Prostate gland (tissue), 2 donors: ENCODE measurements around the gene MTHFR. TPM values are rescaled to one million over a fixed set of nuclear protein-coding genes. Genes with fewer than 3 reads are reported as not detected.

Source experiments
- DNase-seq: peaks from one replicate; pipeline ENCODE4 v3.0.0-alpha.2; 2019; ENCODE audit warnings: low spot score
- H3K27ac ChIP-seq, 2 donors: fragments of 200-600 bp; sonication (generic); 2 replicates each; pipeline ENCODE4 v1.5.1; 2017 to 2019
- H3K27me3 ChIP-seq: fragments of 200-600 bp; sonication (generic); replicated peaks from 2 replicates; pipeline ENCODE4 v1.5.1; 2019; ENCODE audit not compliant: insufficient read depth
- H3K36me3 ChIP-seq, 2 donors: fragments of 200-600 bp; sonication (generic); 1 replicate in 1 of 2; 2 replicates in 1 of 2; pipeline versions ENCODE4 v1.5.1 to v1.8.1; 2017 to 2019
- H3K4me1 ChIP-seq: fragments of 200-600 bp; sonication (generic); replicated peaks from 2 replicates; pipeline ENCODE4 v1.5.1; 2019
- H3K4me3 ChIP-seq, 2 donors: fragments of 200-600 bp; sonication (generic); 2 replicates each; pipeline ENCODE4 v1.5.1; 2017 to 2019
- H3K9me3 ChIP-seq: fragments of 200-600 bp; sonication (generic); 2 replicates; pipeline ENCODE4 v1.5.1; 2017
- POLR2A ChIP-seq: fragments of 450-650 bp; IDR thresholded peaks from one replicate; pipeline ENCODE4 v1.6.1; 2016; ENCODE audit warnings: antibody characterized with exemption, mild to moderate bottlenecking
- POLR2AphosphoS5 ChIP-seq: sonication (generic); formaldehyde crosslinking; IDR thresholded peaks from one replicate; pipeline ENCODE4 v1.6.1; 2017; ENCODE audit warnings: antibody characterized with exemption
- WGBS: methylation state at CpG from one replicate; pipeline ENCODE4 v1.1.5; 2018; 5-methylcytosine and 5-hydroxymethylcytosine counted together
- intact Hi-C: fragments of 100-400 bp; cut with DNase I; formaldehyde crosslinking; loops from one replicate; pipeline ENCODE4 v1.14.2; 2022
- total RNA-seq, 2 donors: library from RNA; depleted of rRNA; stranded (reverse); fragments of >200 nt; gene quantifications; one replicate each; pipeline ENCODE4 v1.1.0, GENCODE V29; 2016
- TF ChIP-seq, protein P1 (sequence below), 4 experiments: fragments of 200-600 bp in 2 of 4; fragments of 450-650 bp in 2 of 4; sonication (generic) in 2 of 4; IDR thresholded peaks; 1 replicate in 3 of 4; 2 replicates in 1 of 4; pipeline ENCODE4 v1.5.1; 2016 to 2019; ENCODE audit warnings: antibody characterized with exemption in 4 of 4, mild to moderate bottlenecking in 2 of 4, moderate library complexity in 2 of 4

MTHFR gene
- total RNA-seq, 2 donors from 2014 or later = 27.6 to 75.0 TPM

DNA sequence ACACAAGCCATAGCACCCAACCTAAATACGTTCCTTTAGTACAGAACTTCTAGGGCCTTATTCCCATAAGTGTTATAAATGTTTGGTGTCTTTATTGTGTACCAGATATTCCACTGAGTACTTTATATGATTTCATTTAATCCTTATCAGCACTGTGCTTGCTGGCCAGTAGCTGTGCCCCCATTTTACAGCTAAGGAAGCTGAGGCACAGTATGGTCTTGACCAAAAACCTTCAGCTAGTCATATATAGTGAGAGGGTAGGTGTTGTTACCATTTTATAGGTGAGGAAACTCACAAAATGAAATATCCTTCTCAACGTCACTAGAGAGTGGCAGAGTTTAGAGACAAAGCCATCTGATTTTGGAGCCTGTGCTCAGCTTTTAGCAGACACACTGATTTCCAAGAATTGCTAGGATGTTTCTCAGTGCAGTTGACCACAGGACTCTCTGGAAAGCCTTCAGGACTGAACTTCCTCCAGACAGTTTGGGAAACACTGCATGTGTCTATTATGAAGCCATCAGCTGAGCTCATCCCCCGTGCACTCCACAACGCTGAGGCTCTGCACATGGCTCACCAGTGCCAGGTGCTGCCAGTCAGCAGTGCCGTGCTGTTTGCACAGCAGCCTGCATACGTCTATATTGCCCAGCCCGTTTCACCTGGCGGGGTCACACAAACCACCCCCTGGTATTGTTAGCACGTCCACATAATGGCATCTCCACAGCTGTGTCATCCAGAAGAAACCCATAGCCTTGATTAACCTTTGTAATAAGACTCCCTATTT lies 26.4 kb upstream of the MTHFR start:
- Histone ChIP-seq H3K4me1 (no peaks in the 10 kb centered on the region), H3K4me3 (no peak overlapping the region), H3K9me3 (no peaks in the 10 kb centered on the region), H3K36me3 (peaks cover 32 to 43% of the 10 kb centered on the region in 2 donors), H3K27ac (no peak overlapping the region), H3K27me3 (no peaks in the 10 kb centered on the region)
- TF ChIP-seq, protein P1, sequence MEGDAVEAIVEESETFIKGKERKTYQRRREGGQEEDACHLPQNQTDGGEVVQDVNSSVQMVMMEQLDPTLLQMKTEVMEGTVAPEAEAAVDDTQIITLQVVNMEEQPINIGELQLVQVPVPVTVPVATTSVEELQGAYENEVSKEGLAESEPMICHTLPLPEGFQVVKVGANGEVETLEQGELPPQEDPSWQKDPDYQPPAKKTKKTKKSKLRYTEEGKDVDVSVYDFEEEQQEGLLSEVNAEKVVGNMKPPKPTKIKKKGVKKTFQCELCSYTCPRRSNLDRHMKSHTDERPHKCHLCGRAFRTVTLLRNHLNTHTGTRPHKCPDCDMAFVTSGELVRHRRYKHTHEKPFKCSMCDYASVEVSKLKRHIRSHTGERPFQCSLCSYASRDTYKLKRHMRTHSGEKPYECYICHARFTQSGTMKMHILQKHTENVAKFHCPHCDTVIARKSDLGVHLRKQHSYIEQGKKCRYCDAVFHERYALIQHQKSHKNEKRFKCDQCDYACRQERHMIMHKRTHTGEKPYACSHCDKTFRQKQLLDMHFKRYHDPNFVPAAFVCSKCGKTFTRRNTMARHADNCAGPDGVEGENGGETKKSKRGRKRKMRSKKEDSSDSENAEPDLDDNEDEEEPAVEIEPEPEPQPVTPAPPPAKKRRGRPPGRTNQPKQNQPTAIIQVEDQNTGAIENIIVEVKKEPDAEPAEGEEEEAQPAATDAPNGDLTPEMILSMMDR (IDR thresholded peaks at IDR 0.05) = no peak
- TF ChIP-seq POLR2AphosphoS5 = no peak
- no peak for DNase-seq
- 77% methylated on average over 9 of the region's 9 CpGs for WGBS
- intact Hi-C loops = no loop called here

DNA sequence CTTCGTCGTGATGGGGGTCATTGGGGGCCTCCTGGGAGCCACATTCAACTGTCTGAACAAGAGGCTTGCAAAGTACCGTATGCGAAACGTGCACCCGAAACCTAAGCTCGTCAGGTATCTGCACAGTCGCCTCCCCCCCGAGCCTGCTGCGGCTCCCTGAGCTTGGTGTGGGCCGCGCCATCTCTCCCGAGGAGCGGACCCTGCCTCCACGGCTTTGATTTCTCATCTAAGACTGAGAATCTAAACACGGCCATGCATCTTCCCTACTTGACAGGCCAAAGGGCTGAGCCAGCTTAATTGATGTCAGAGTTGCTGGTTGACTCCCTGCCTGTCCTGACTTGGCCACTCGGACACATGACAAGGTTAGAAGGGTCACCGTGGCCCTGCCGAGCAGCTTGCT lies 22.7 kb upstream of the MTHFR start:
- H3K27ac ChIP-seq = no peak overlapping the region
- no peak overlapping the region for H3K4me3 ChIP-seq
- no peak for DNase-seq
- WGBS = 97% methylated on average over 19 of the region's 19 CpGs
- H3K36me3 ChIP-seq = peaks cover 18 to 27% of the 10 kb centered on the region in 2 donors
- TF ChIP-seq POLR2AphosphoS5 (no peak), POLR2A (no peak)
- TF ChIP-seq, protein P1 (IDR thresholded peaks at IDR 0.05) = no peak
- intact Hi-C loops = no loop called here
- H3K27me3 ChIP-seq = no peaks in the 10 kb centered on the region
- H3K4me1 ChIP-seq = no peaks in the 10 kb centered on the region
- no peaks in the 10 kb centered on the region for H3K9me3 ChIP-seq

DNA sequence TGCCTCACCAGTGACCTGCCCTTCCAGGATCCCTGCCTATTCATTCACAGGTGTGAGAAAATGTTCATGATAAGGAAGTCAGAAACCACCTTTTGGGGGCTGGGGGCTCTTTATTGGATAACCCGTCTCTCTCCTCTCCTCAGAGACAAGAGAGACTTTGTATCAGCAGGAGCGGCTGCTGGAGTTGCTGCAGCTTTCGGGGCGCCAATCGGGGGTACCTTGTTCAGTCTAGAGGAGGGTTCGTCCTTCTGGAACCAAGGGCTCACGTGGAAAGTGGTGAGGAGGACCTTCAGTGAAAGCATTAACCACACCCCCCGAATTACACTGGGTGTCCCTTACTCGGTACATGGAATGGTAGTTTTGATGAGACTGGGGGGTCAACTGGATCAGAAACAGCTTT lies 21.2 kb upstream of the MTHFR start:
- intact Hi-C loops = no loop called here
- no peak for DNase-seq
- H3K9me3 ChIP-seq = no peaks in the 10 kb centered on the region
- no peaks in the 10 kb centered on the region for H3K27me3 ChIP-seq
- no peak overlapping the region for H3K4me3 ChIP-seq
- H3K36me3 ChIP-seq = peaks cover 14 to 27% of the 10 kb centered on the region in 2 donors
- WGBS = 92% methylated on average over 9 of the region's 9 CpGs
- TF ChIP-seq POLR2AphosphoS5 (no peak), POLR2A (no peak)
- TF ChIP-seq, protein P1 (IDR thresholded peaks at IDR 0.05) = no peak
- H3K4me1 ChIP-seq = no peaks in the 10 kb centered on the region
- no peak overlapping the region for H3K27ac ChIP-seq

DNA sequence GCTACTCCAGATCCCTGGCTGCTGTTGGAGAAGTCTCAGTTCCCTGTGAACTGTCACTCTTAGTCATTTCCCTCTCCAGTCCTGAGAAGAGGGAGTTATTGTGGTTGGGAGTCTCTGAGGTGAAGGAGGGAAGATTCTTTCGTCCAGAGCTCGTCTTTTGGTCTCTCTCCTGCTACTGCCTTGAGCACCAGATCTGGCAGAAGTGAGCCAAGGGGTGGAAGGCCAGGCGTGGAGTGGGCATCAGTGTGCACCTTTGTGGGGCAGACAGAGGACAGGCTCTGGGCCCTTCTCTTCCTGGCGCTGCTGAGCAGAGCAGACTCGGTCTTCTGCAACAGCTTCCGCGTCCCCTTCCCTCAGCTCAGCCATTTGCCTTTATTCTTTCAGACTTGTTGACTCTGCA lies 19.4 kb upstream of the MTHFR start:
- DNase-seq = no peak
- peaks cover 14 to 27% of the 10 kb centered on the region in 2 donors for H3K36me3 ChIP-seq
- WGBS = 90% methylated on average over 7 of the region's 7 CpGs

More for the DNA sequence above, 19.4 kb upstream of the MTHFR start:
- Histone ChIP-seq H3K27ac (no peak overlapping the region), H3K4me3 (no peak overlapping the region), H3K27me3 (no peaks in the 10 kb centered on the region), H3K4me1 (no peaks in the 10 kb centered on the region), H3K9me3 (no peaks in the 10 kb centered on the region)
- intact Hi-C loops = no loop called here
- TF ChIP-seq POLR2AphosphoS5 (no peak), POLR2A (no peak)
- TF ChIP-seq, protein P1 (IDR thresholded peaks at IDR 0.05) = no peak
